GM08714 (cell line): Measurements from ENCODE around the gene CXCL17.
"Not testable (repeated sequence)": the region's sequence is repeated elsewhere in the genome, so short reads cannot be mapped to it uniquely, and the experiment has no call there.

Experiments
- H3K4me3 ChIP-seq: fragments of 200-500 bp; sonication (Bioruptor generic); 2 replicates; pipeline ENCODE4 v1.5.1; 2014; ENCODE audit warnings: mild to moderate bottlenecking, low read length, inconsistent platforms
- ZNF274 ChIP-seq: IDR thresholded peaks from 2 replicates; pipeline ENCODE4 v1.6.1; 2012; ENCODE audit warnings: mild to moderate bottlenecking, low read depth, low read length

Gene CXCL17

GRCh38 chr19:42442833-42443232 lies at the start of gene CXCL17:
CXCL17 (minus strand) TSS chr19:42442946; CDS start chr19:42442832, 114 bp downstream.
- TF ChIP-seq ZNF274: no peak

GRCh38 chr19:42488783-42489521 lies 46.2 kb upstream of the CXCL17 start:
- no peak overlapping the region for H3K4me3 ChIP-seq
- no peak for TF ChIP-seq ZNF274

More at GRCh38 chr19:42442833-42443232, at the start of gene CXCL17:
- H3K4me3 ChIP-seq: no peak within 1 kb of the TSS

DNA sequence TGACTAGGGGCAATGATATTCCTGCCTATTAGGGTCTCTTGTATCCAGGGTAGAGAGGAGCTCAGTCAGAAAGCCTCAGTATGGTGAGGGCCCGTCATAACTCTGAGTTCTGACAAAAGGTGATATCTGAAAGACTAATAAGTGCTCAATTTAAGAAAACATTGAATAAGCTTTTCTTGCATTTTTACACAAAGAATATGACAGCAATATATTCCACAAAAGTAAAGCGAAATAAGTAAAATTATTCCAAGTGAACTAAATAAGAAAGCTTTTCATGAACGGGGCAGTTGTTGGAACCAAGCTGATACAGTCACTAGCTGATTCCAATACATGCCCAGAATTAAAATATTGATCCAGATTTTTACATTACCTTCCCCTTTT lies 45.0 kb upstream of the CXCL17 start:
- no peak for TF ChIP-seq ZNF274

GRCh38 chr19:42487032-42487797 lies 44.5 kb upstream of the CXCL17 start:
- no peak overlapping the region for H3K4me3 ChIP-seq
- TF ChIP-seq ZNF274: no peak

More for the DNA sequence above, 45.0 kb upstream of the CXCL17 start:
- no peak overlapping the region for H3K4me3 ChIP-seq

- H3K4me3 ChIP-seq: not testable (repeated sequence)
These were observed 42.3 kb upstream of the CXCL17 start for GRCh38 chr19:42485036-42485435.

GRCh38 chr19:42480335-42481095 lies 37.8 kb upstream of the CXCL17 start:
- TF ChIP-seq ZNF274: no peak
- no peak overlapping the region for H3K4me3 ChIP-seq

DNA sequence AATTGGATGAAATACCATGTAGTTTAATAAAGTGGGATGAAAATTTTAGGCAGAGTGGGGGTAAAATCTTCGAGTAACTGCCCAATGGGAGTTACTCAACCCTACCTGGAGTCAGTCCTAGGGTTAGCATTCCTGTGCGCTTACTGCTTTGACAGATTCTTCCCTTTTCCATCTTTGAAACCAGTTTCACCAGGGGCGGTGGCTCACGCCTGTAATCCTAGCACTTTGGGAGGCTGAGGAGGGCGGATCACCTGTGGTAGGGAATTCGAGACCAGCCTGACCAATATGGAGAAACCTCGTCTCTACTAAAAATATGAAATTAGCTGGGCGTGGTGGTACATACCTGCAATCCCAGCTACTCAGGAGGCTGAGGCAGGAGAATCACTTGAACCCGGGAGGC lies 37.0 kb upstream of the CXCL17 start:
- no peak overlapping the region for H3K4me3 ChIP-seq
- no peak for TF ChIP-seq ZNF274

GRCh38 chr19:42478765-42479311 lies 36.1 kb upstream of the CXCL17 start:
- H3K4me3 ChIP-seq: no peak overlapping the region
- TF ChIP-seq ZNF274: no peak

DNA sequence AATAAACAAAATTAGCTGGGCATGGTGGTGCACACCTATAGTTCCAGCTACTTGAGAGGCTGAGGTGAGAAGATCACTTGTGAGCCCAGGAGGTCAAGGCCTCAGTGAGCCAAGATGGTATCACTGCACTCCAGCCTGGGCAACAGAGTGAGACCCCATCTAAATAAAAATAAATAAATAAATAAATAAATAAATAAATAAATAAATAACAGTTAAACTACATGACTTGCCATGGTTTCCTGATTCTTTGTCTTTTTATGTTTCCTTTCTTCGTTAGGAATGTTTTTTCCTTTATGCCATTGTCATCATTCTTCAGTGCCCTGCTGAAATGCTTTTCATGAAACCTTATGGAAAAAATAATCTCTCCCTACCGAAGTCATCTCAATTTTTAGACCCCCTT lies 35.2 kb upstream of the CXCL17 start:
- H3K4me3 ChIP-seq: no peak overlapping the region
- no peak for TF ChIP-seq ZNF274

- no peak for TF ChIP-seq ZNF274
- no peak overlapping the region for H3K4me3 ChIP-seq
These were observed 34.4 kb upstream of the CXCL17 start for GRCh38 chr19:42477117-42477516.

- no peak overlapping the region for H3K4me3 ChIP-seq
- TF ChIP-seq ZNF274: no peak
These were observed 32.6 kb upstream of the CXCL17 start for GRCh38 chr19:42475366-42475765.

- no peak overlapping the region for H3K4me3 ChIP-seq
- no peak for TF ChIP-seq ZNF274
These were observed 32.0 kb upstream of the CXCL17 start for GRCh38 chr19:42474743-42475142.

DNA sequence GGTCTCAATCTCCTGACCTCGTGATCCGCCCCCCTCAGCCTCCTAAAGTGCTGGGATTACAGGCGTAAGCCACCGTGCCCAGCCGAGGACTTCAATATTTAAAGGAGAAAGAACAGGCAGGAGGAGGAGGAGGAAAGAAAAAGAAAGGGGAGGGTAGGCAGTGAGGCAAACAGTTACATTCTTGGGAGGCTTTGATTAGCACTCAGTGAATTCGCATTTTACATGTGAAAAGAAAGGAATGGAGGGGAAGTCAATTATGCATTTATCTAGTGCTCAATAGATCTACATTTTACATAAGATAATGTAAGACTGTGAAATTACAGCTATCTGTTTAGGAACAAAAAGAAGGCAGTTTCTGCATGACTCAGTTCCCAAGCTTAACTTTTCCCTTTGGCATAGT lies 30.9 kb upstream of the CXCL17 start:
- no peak overlapping the region for H3K4me3 ChIP-seq
- no peak for TF ChIP-seq ZNF274

DNA sequence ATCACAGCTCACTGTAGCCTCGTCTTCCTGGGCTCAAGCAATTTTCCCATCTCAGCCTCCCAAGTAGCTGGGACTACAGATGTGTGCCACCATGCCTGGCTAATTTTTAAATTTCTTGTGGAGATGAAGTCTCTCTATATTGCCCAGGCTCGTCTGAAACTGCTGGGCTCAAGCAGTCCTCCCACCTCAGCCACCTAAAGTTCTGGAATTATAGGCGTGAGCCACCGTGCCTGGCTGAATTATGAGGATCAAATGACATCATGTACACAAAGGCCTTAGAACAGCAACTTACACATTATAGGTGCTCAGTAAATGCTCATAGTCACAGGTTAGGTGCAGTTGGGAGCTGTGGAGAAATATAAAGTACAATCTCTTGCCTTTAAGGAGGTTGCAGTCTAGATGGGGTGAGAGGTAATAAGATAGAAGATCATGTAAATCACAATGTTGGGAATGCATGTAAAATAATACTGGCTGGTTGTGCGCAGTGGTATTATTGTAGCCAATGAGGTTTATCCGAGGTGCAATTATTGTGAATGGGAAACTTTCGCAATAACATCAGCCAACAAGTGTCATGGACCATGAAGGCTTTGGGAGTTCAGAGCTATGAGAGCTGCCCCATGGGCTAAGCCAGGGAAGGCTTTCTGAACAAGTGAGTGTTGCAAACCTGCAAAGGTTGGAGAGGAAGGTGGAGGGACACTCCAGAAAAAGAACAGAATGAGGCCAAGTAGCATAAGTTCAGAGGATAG lies 29.8 kb upstream of the CXCL17 start:
- no peak overlapping the region for H3K4me3 ChIP-seq
- TF ChIP-seq ZNF274: no peak
